IMR-90 (cell line): ENCODE results near the gene LRRC15. TPM values are rescaled to one million over a fixed set of nuclear protein-coding genes. Genes with fewer than 3 reads are reported as not detected.

Experiments
- ATAC-seq: fragments of 200-7000 bp; cut with Tn5 transposase; 2 replicates; pipeline ENCODE4 v1.9.1; 2020; ENCODE audit warnings: low read depth, mild to moderate bottlenecking, moderate library complexity
- BruUV-seq: library from RNA; stranded (reverse); fragments of 400-500 nt; replicated peaks from 2 replicates; lab custom pipeline; 2021; lab: Mats Ljungman, UMichigan
- CTCF ChIA-PET: fragments of 300-600 bp; formaldehyde crosslinking; extraction: SDS; loops from one replicate; lab custom pipeline; 2021; ENCODE audit warnings: antibody characterized with exemption; lab: Yijun Ruan, JAX
- POLR2A ChIA-PET: fragments of 300-600 bp; sonication (Branson Sonifier 250); formaldehyde crosslinking; loops from one replicate; lab custom pipeline; 2022; ENCODE audit warnings: antibody characterized with exemption; ENCODE audit not compliant: unreplicated experiment; lab: Charles Lee
- DNase-seq: peaks from one replicate; pipeline ENCODE4 v3.0.0; 2013
- H2AFZ ChIP-seq: replicated peaks from 2 replicates; pipeline ENCODE3; 2013; ENCODE audit warnings: low read length, mild to moderate bottlenecking; ENCODE audit not compliant: poor library complexity
- H2AK5ac ChIP-seq: 2 replicates; pipeline ENCODE4 v1.6.1; 2013; ENCODE audit warnings: low read depth, low read length, inconsistent platforms
- H2AK9ac ChIP-seq: replicated peaks from 2 replicates; pipeline ENCODE3; 2013; ENCODE audit warnings: mild to moderate bottlenecking, low read depth, low read length, moderate library complexity; ENCODE audit not compliant: poor library complexity
- H2BK120ac ChIP-seq: 2 replicates; pipeline ENCODE4 v1.6.1; 2013; ENCODE audit warnings: low read depth, low read length, inconsistent platforms
- H2BK15ac ChIP-seq: 3 replicates; pipeline ENCODE4 v1.6.1; 2013; ENCODE audit warnings: low read depth, low read length, inconsistent platforms
- H2BK20ac ChIP-seq: 2 replicates; pipeline ENCODE4 v1.6.1; 2013; ENCODE audit warnings: low read depth, mild to moderate bottlenecking, inconsistent platforms, low read length, moderate library complexity
- H2BK5ac ChIP-seq: 2 replicates; pipeline ENCODE4 v1.6.1; 2013; ENCODE audit warnings: mild to moderate bottlenecking, low read depth, low read length, inconsistent platforms; ENCODE audit not compliant: poor library complexity, severe bottlenecking
- H3K14ac ChIP-seq: replicated peaks from 2 replicates; pipeline ENCODE4 v1.6.1; 2013; ENCODE audit warnings: low read depth, low read length, inconsistent platforms
- H3K18ac ChIP-seq: 2 replicates; pipeline ENCODE4 v1.6.1; 2013; ENCODE audit warnings: low read depth, low read length, control low read depth
- H3K23ac ChIP-seq: 2 replicates; pipeline ENCODE4 v1.6.1; 2013; ENCODE audit warnings: low read depth, low read length, inconsistent platforms
- H3K27ac ChIP-seq: 2 replicates; pipeline ENCODE4 v1.5.1; 2013; ENCODE audit warnings: mild to moderate bottlenecking, control low read depth, low read length; ENCODE audit not compliant: insufficient read depth
- H3K27me3 ChIP-seq: 2 replicates; pipeline ENCODE4 v1.6.1; 2013; ENCODE audit warnings: low read length; ENCODE audit not compliant: control insufficient read depth, insufficient read depth
- H3K36me3 ChIP-seq: 2 replicates; pipeline ENCODE4 v1.6.1; 2013; ENCODE audit warnings: low read length, mixed read lengths; ENCODE audit not compliant: control insufficient read depth, insufficient read depth
- H3K4ac ChIP-seq: 2 replicates; pipeline ENCODE4 v1.6.1; 2013; ENCODE audit warnings: low read depth, low read length, inconsistent platforms
- H3K4me1 ChIP-seq: 2 replicates; pipeline ENCODE4 v1.6.1; 2013; ENCODE audit warnings: low read length, mixed read lengths; ENCODE audit not compliant: control insufficient read depth, insufficient read depth
- H3K4me2 ChIP-seq: 2 replicates; pipeline ENCODE4 v1.6.1; 2013; ENCODE audit warnings: low read depth, mild to moderate bottlenecking, control low read depth, low read length, moderate library complexity
- H3K4me3 ChIP-seq: 2 replicates; pipeline ENCODE4 v1.5.1; 2013; ENCODE audit warnings: low read depth, mild to moderate bottlenecking, control low read depth, low read length, moderate library complexity; ENCODE audit not compliant: insufficient read depth
- H3K56ac ChIP-seq: 2 replicates; pipeline ENCODE4 v1.6.1; 2013; ENCODE audit warnings: low read length, inconsistent platforms; ENCODE audit not compliant: insufficient read depth; ENCODE audit errors: extremely low read depth
- H3K79me1 ChIP-seq, 2 experiments: 2 replicates each; pipeline ENCODE4 v1.6.1; 2013; ENCODE audit warnings: low read length in 2 of 2, inconsistent platforms in 1 of 2, low read depth in 1 of 2
- H3K9ac ChIP-seq: 2 replicates; pipeline ENCODE4 v1.6.1; 2013; ENCODE audit warnings: low read depth, low read length, control low read depth
- H3K9me1 ChIP-seq: 2 replicates; pipeline ENCODE4 v1.6.1; 2013; ENCODE audit warnings: low read length, inconsistent platforms; ENCODE audit not compliant: insufficient read depth
- H3K9me3 ChIP-seq: 2 replicates; pipeline ENCODE4 v1.6.1; 2013; ENCODE audit warnings: low read length; ENCODE audit not compliant: control insufficient read depth, insufficient read depth
- H4K20me1 ChIP-seq: 2 replicates; pipeline ENCODE4 v1.6.1; 2013; ENCODE audit warnings: low read length, inconsistent platforms; ENCODE audit not compliant: insufficient read depth
- H4K5ac ChIP-seq: 2 replicates; pipeline ENCODE4 v1.6.1; 2013; ENCODE audit warnings: mild to moderate bottlenecking, low read depth, low read length, control low read depth
- H4K8ac ChIP-seq, 2 experiments: 2 replicates each; pipeline ENCODE4 v1.6.1; 2013; ENCODE audit warnings: low read depth in 2 of 2, low read length in 2 of 2, control low read depth in 1 of 2, inconsistent platforms in 1 of 2
- H4K91ac ChIP-seq: 2 replicates; pipeline ENCODE4 v1.6.1; 2013; ENCODE audit warnings: low read depth, low read length, inconsistent platforms; ENCODE audit not compliant: insufficient read depth
- BHLHE40 ChIP-seq: fragments of 150-350 bp; IDR thresholded peaks from 2 replicates; pipeline ENCODE4 v1.6.1; 2016; ENCODE audit warnings: mild to moderate bottlenecking, low read depth, low read length
- CEBPB ChIP-seq: IDR thresholded peaks from 2 replicates; pipeline ENCODE4 v1.6.1; 2012; ENCODE audit warnings: low read depth, low read length, improper control_type of control experiment
- CHD1 ChIP-seq: IDR thresholded peaks from 2 replicates; pipeline ENCODE4 v1.6.1; 2012; ENCODE audit warnings: low read depth, low read length, improper control_type of control experiment
- ELK1 ChIP-seq: fragments of 150-350 bp; IDR thresholded peaks from 2 replicates; pipeline ENCODE4 v1.6.1; 2016; ENCODE audit warnings: low read depth, mild to moderate bottlenecking, low read length, moderate library complexity, borderline replicate concordance
- FOS ChIP-seq: fragments of 150-350 bp; IDR thresholded peaks from 2 replicates; pipeline ENCODE4 v1.6.1; 2016; ENCODE audit warnings: low read depth, low read length
- MAFK ChIP-seq: IDR thresholded peaks from 2 replicates; pipeline ENCODE4 v1.6.1; 2012; ENCODE audit warnings: low read depth, low read length, improper control_type of control experiment
- MXI1 ChIP-seq: IDR thresholded peaks from 2 replicates; pipeline ENCODE4 v1.6.1; 2012; ENCODE audit warnings: low read depth, mild to moderate bottlenecking, low read length, moderate library complexity, borderline replicate concordance
- POLR2A ChIP-seq: IDR thresholded peaks from 2 replicates; pipeline ENCODE4 v1.6.1; 2012; ENCODE audit warnings: mild to moderate bottlenecking, low read depth, low read length
- RAD21 ChIP-seq: IDR thresholded peaks from 2 replicates; pipeline ENCODE4 v1.6.1; 2012; ENCODE audit warnings: low read length, improper control_type of control experiment
- RCOR1 ChIP-seq: IDR thresholded peaks from 2 replicates; pipeline ENCODE4 v1.6.1; 2012; ENCODE audit warnings: mild to moderate bottlenecking, low read length, improper control_type of control experiment; ENCODE audit not compliant: insufficient replicate concordance
- RFX5 ChIP-seq: IDR thresholded peaks from 2 replicates; pipeline ENCODE4 v1.8.0; 2012; ENCODE audit warnings: low read depth, mild to moderate bottlenecking, low read length, moderate library complexity
- USF2 ChIP-seq: fragments of 150-350 bp; IDR thresholded peaks from 2 replicates; pipeline ENCODE4 v1.6.1; 2017; ENCODE audit warnings: mild to moderate bottlenecking, antibody characterized with exemption, low read length, low read depth
- WGBS, 2 experiments: methylation state at CpG; one replicate each; pipeline versions ENCODE4 v1.1.5 to v1.1.7; 2013; ENCODE audit warnings: missing lambda C conversion rate in 2 of 2; ENCODE audit not compliant: insufficient read length in 1 of 2; ENCODE audit errors: extremely low coverage in 2 of 2; 5-methylcytosine and 5-hydroxymethylcytosine counted together
- dilution Hi-C: fragments of 300-500 bp; cut with HindIII; formaldehyde crosslinking; loops from one replicate; pipeline ENCODE4 v1.14.3; 2018; ENCODE audit warnings: low sequenced_read_pairs; ENCODE audit not compliant: unreplicated experiment
- in situ Hi-C: fragments of 300-500 bp; cut with MboI; formaldehyde crosslinking; loops from 3 replicates; pipeline ENCODE4 v1.14.3; 2019; ENCODE audit warnings: low sequenced_read_pairs, inconsistent platforms, mixed read lengths
- intact Hi-C: fragments of 100-400 bp; cut with micrococcal nuclease; formaldehyde crosslinking; loops from 2 replicates; pipeline ENCODE4 v1.10.0; 2022
- polyA plus RNA-seq, 3 experiments: library from polyadenylated mRNA; depleted of rRNA; stranded (reverse); fragments of >200 nt; gene quantifications; 2 replicates each; pipeline ENCODE4 v1.2.3, GENCODE V29; 2012; ENCODE audit warnings: low replicate concordance in 1 of 3
- total RNA-seq: library from RNA; depleted of rRNA; stranded (reverse); fragments of >200 nt; gene quantifications from 2 replicates; pipeline ENCODE4 v1.2.3, GENCODE V29; 2012
- TF ChIP-seq, protein P1 (sequence below): conservative IDR thresholded peaks from 2 replicates; pipeline ENCODE4 v1.5.1; 2012; ENCODE audit warnings: mild to moderate bottlenecking, low read depth, low read length, improper control_type of control experiment

Gene LRRC15
- total and polyA plus RNA-seq, 2 of the 4 experiments (the other 2 are of a cell fraction), result 2.5 to 9.0 TPM

DNA sequence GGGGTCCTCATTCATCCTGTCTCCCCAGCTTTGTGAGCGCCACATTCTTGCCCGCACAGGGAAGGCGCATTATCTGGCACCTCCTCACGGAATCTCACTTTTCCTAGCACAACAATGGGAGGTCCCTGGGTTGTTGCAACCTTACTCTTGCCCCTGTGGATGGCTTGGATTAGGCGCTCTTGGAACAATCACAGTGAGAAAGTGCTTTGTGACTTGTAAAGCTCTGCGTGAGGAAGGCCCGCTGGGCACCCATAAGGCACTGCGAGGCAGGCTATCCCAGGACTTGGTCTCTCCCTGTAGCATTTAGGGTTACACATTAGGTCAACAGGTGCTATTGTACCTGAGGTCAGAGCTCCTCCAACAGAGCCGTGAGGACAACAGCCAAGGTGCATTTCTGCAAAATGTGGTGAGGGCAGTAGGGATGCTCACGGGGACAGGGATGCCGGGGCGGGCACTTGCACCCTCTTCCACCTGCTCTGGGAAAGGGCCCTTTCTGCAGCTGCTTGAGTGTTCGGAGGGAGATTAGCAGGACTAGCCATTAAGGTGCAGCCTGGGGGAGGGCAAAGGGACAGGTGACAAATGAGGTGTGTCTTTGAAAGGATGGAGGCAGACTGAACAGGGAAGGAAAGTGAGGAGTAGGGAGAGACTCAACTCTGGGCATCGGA, 13.9 kb upstream of the LRRC15 start:
- H3K4me3 ChIP-seq, result no peak overlapping the region
- no peak overlapping the region for H3K27ac ChIP-seq
- intact Hi-C loops, result no loop called here
- no peak overlapping the region for H3K4ac ChIP-seq
- H2BK20ac ChIP-seq, result no peak overlapping the region
- no peak overlapping the region for H2BK120ac ChIP-seq
- H4K5ac ChIP-seq, result no peak overlapping the region
- H4K8ac ChIP-seq, result no peak overlapping the region
- H3K56ac ChIP-seq, result no peak overlapping the region; the same call in 1 of the 2 replicates
- H3K4me1 ChIP-seq, result no peaks in the 10 kb centered on the region
- no peak overlapping the region for H2BK5ac ChIP-seq
- no peaks in the 10 kb centered on the region for H3K79me1 ChIP-seq
- no peak overlapping the region for H2AK9ac ChIP-seq
- no peak for TF ChIP-seq RFX5
- no peak for TF ChIP-seq ELK1
- TF ChIP-seq, protein P1, sequence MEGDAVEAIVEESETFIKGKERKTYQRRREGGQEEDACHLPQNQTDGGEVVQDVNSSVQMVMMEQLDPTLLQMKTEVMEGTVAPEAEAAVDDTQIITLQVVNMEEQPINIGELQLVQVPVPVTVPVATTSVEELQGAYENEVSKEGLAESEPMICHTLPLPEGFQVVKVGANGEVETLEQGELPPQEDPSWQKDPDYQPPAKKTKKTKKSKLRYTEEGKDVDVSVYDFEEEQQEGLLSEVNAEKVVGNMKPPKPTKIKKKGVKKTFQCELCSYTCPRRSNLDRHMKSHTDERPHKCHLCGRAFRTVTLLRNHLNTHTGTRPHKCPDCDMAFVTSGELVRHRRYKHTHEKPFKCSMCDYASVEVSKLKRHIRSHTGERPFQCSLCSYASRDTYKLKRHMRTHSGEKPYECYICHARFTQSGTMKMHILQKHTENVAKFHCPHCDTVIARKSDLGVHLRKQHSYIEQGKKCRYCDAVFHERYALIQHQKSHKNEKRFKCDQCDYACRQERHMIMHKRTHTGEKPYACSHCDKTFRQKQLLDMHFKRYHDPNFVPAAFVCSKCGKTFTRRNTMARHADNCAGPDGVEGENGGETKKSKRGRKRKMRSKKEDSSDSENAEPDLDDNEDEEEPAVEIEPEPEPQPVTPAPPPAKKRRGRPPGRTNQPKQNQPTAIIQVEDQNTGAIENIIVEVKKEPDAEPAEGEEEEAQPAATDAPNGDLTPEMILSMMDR, result no peak
- TF ChIP-seq MAFK, result no peak
- no peak for TF ChIP-seq MXI1
- TF ChIP-seq CHD1, result no peak
- TF ChIP-seq RAD21, result no peak
- no peak for TF ChIP-seq FOS
- no peak for TF ChIP-seq USF2
- TF ChIP-seq CEBPB, result no peak
- no peak for TF ChIP-seq BHLHE40
- TF ChIP-seq POLR2A, result no peak
- TF ChIP-seq RCOR1, result no peak
- peaks cover 44% of the 10 kb centered on the region for H3K27me3 ChIP-seq
- BruUV-seq, result no TSS peak
- H3K9ac ChIP-seq, result no peak overlapping the region
- H3K4me2 ChIP-seq, result no peak overlapping the region
- no peak overlapping the region for H4K91ac ChIP-seq
- H2AFZ ChIP-seq, result no peak overlapping the region
- ChIA-PET POLR2A (no interaction called here), CTCF (no interaction called here)
- dilution Hi-C loops, result no loop called here
- no peaks in the 10 kb centered on the region for H3K36me3 ChIP-seq
- no peak overlapping the region for H2AK5ac ChIP-seq
- H4K20me1 ChIP-seq, result no peaks in the 10 kb centered on the region
- ATAC-seq (no peak), DNase-seq (no peak)
- no peaks in the 10 kb centered on the region for H3K9me1 ChIP-seq
- in situ Hi-C loops, result no loop called here
- no peak overlapping the region for H3K18ac ChIP-seq
- H3K14ac ChIP-seq, result no peak overlapping the region
- no peak overlapping the region for H3K23ac ChIP-seq
- H2BK15ac ChIP-seq, result no peak overlapping the region
- H3K9me3 ChIP-seq, result no peaks in the 10 kb centered on the region
- 92% methylated on average over 7 of the region's 14 CpGs; no CpG with 5 or more reads in 1 of the 2 experiments for WGBS, 2 experiments
